Stomach (tissue), 9 donors: ENCODE measurements around the gene ANKRD34A. TPM values are rescaled to one million over a fixed set of nuclear protein-coding genes. Genes with fewer than 3 reads are reported as not detected.

Experiments
- DNase-seq, 2 donors: peaks; one replicate each; pipeline versions ENCODE4 v3.0.0 to v3.0.0-alpha.2; 2013 to 2019
- H3K27ac ChIP-seq, 5 donors: fragments of 200-600 bp in 4 of 5; sonication (generic) in 4 of 5; one replicate each; pipeline ENCODE4 v1.5.1; 2013 to 2019; ENCODE audit warnings: mild to moderate bottlenecking in 1 of 5, moderate library complexity in 1 of 5
- H3K27me3 ChIP-seq, 3 donors: fragments of 200-600 bp; sonication (generic); one replicate each; pipeline ENCODE4 v1.5.1; 2017 to 2019; ENCODE audit warnings: mixed run types in 1 of 3
- H3K36me3 ChIP-seq, 4 donors: fragments of 200-600 bp; sonication (generic); 1 replicate in 3 of 4; 2 replicates in 1 of 4; pipeline ENCODE4 v1.5.1; 2016 to 2019
- H3K4me1 ChIP-seq, 4 donors: fragments of 200-600 bp; sonication (generic); one replicate each; pipeline ENCODE4 v1.5.1; 2016 to 2019
- H3K4me3 ChIP-seq, 4 donors: fragments of 200-600 bp; sonication (generic) in 3 of 4; one replicate each; pipeline ENCODE4 v1.5.1; 2016 to 2019; ENCODE audit warnings: mild to moderate bottlenecking in 1 of 4
- H3K9me3 ChIP-seq, 4 donors: fragments of 200-600 bp; sonication (generic); one replicate each; pipeline ENCODE4 v1.5.1; 2016 to 2019
- EP300 ChIP-seq: sonication (generic); formaldehyde crosslinking; IDR thresholded peaks from one replicate; pipeline ENCODE4 v1.6.1; 2017; ENCODE audit warnings: antibody characterized with exemption
- POLR2A ChIP-seq, 4 donors: fragments of 450-650 bp; IDR thresholded peaks; one replicate each; pipeline ENCODE4 v1.6.1; 2016; ENCODE audit warnings: antibody characterized with exemption in 4 of 4, control low read depth in 2 of 4, mild to moderate bottlenecking in 1 of 4, moderate library complexity in 1 of 4
- POLR2AphosphoS5 ChIP-seq, 3 donors: sonication (generic); formaldehyde crosslinking; IDR thresholded peaks; one replicate each; pipeline ENCODE4 v1.6.1; 2016; ENCODE audit warnings: antibody characterized with exemption in 3 of 3
- WGBS, 5 donors: extraction: QIAGEN DNeasy Blood & Tissue Kit in 3 of 5; methylation state at CpG; one replicate each; pipeline versions ENCODE4 v1.1.5 to v1.1.7; 2013 to 2018; 5-methylcytosine and 5-hydroxymethylcytosine counted together
- intact Hi-C: fragments of 100-400 bp; cut with DNase I; formaldehyde crosslinking; loops from one replicate; pipeline ENCODE4 v1.15.1; 2023; ENCODE audit warnings: low total_unique reads
- polyA plus RNA-seq, 3 donors: library from polyadenylated mRNA; stranded (reverse); fragments of 200-250 nt; gene quantifications; one replicate each; pipeline ENCODE4 v1.2.3, GENCODE V29; 2013
- total RNA-seq, 5 donors: library from RNA; depleted of rRNA; stranded (reverse); fragments of >200 nt; gene quantifications; one replicate each; pipeline versions ENCODE4 v1.1.0 to v1.2.3, GENCODE V29; 2014 to 2016
- TF ChIP-seq, protein P1 (sequence below), 7 experiments: fragments of 450-650 bp in 4 of 7; fragments of 200-600 bp in 3 of 7; sonication (generic) in 3 of 7; IDR thresholded peaks; one replicate each; pipeline ENCODE4 v1.5.1; 2016 to 2019; ENCODE audit warnings: antibody characterized with exemption in 7 of 7, control low read depth in 2 of 7, mild to moderate bottlenecking in 1 of 7
- donor health status: healthy with polysubstance abuse.
- donor health status: Bipolar disorder and iron deficiency.
- donor health status: healthy.

ANKRD34A gene
- total and polyA plus RNA-seq, 8 donors, result 0.19 to 2.6 (median 0.73) TPM; not detected in 3

DNA sequence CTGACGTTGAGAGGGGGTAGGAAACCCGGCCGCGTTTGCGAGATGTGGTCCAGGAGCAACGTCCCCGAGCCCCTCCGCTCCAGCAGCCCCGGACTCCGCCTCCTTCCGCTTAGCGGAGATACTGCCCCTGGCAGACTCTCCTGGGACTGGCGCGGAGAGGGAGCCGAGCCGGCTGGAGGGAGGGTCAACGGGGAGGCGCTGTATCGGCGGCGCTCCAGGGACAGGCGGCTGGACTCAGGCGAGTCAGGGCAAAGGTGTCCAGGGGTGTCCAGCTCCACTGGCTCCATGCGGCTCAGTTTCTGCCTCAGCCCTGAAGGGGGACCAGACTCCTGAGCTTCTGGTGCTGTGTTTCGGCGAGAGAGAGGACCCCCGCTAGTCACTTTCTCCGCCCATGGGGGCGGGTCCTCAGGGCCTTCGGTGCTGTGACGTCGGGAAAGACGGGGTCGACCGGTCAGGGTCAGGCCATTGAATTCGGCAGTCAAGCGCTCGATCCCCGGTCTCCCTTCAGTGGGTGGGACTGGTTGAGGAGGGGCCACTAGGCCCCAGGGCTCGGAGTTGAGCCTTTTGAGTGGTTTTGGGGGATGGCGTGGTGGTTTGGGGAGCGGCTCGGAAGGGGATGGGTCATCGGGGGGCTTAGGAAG, 3.8 kb downstream of the ANKRD34A start:
- intact Hi-C loops, result no loop called here
- H3K27me3 ChIP-seq, result peaks cover 0 to 14% (median 8%) of the 10 kb centered on the region in 3 donors
- peak overlapping the region; percentile 73 to 99 (median 91) for H3K27ac ChIP-seq
- TF ChIP-seq EP300 (no peak), POLR2AphosphoS5 (IDR thresholded peaks at IDR 0.05) (peak; percentile 57 to 79 (median 57)), POLR2A (IDR thresholded peaks at IDR 0.05) (peak in 1 of 4 donors; percentile 30)
- TF ChIP-seq, protein P1, sequence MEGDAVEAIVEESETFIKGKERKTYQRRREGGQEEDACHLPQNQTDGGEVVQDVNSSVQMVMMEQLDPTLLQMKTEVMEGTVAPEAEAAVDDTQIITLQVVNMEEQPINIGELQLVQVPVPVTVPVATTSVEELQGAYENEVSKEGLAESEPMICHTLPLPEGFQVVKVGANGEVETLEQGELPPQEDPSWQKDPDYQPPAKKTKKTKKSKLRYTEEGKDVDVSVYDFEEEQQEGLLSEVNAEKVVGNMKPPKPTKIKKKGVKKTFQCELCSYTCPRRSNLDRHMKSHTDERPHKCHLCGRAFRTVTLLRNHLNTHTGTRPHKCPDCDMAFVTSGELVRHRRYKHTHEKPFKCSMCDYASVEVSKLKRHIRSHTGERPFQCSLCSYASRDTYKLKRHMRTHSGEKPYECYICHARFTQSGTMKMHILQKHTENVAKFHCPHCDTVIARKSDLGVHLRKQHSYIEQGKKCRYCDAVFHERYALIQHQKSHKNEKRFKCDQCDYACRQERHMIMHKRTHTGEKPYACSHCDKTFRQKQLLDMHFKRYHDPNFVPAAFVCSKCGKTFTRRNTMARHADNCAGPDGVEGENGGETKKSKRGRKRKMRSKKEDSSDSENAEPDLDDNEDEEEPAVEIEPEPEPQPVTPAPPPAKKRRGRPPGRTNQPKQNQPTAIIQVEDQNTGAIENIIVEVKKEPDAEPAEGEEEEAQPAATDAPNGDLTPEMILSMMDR (IDR thresholded peaks at IDR 0.05), result peak in 1 of 7 experiments; percentile 14
- H3K9me3 ChIP-seq, result no peaks in the 10 kb centered on the region
- DNase-seq, result peak; percentile 70 to 91
- H3K4me3 ChIP-seq, result peak overlapping the region; percentile 52 to 65 (median 59)
- no peaks in the 10 kb centered on the region for H3K36me3 ChIP-seq
- peaks cover 30 to 85% (median 75%) of the 10 kb centered on the region in 4 donors for H3K4me1 ChIP-seq
- WGBS, 5 donors, result 0 to 1% (median 1%) methylated on average over 22 to 44 of the region's 44 CpGs

GRCh38 chr1:145959957-145960467, 4.4 kb downstream of the ANKRD34A start:
- 8 to 12% (median 10%) methylated on average over 5 to 12 of the region's 12 CpGs for WGBS, 5 donors
- Histone ChIP-seq H3K4me3 (peak overlapping the region; percentile 52 to 65 (median 59)), H3K27ac (peak overlapping the region; percentile 73 to 99 (median 91)), H3K27me3 (peaks cover 0 to 14% (median 8%) of the 10 kb centered on the region in 3 donors), H3K36me3 (no peaks in the 10 kb centered on the region), H3K9me3 (no peaks in the 10 kb centered on the region), H3K4me1 (peaks cover 34 to 85% (median 75%) of the 10 kb centered on the region in 4 donors)
- no peak for DNase-seq
- TF ChIP-seq, protein P1 (IDR thresholded peaks at IDR 0.05), result no peak
- TF ChIP-seq EP300 (no peak), POLR2A (IDR thresholded peaks at IDR 0.05) (no peak), POLR2AphosphoS5 (IDR thresholded peaks at IDR 0.05) (no peak)
- intact Hi-C loops, result no loop called here

- Histone ChIP-seq H3K9me3 (no peaks in the 10 kb centered on the region), H3K27me3 (peaks cover 0 to 14% (median 8%) of the 10 kb centered on the region in 3 donors), H3K4me3 (no peak overlapping the region), H3K27ac (peak overlapping the region in 4 of 5 donors; percentile 82 to 99 (median 92)), H3K4me1 (peaks cover 41 to 89% (median 81%) of the 10 kb centered on the region in 4 donors), H3K36me3 (no peaks in the 10 kb centered on the region)
- no peak for DNase-seq
- intact Hi-C loops, result no loop called here
- TF ChIP-seq POLR2AphosphoS5 (IDR thresholded peaks at IDR 0.05) (no peak), POLR2A (IDR thresholded peaks at IDR 0.05) (no peak), EP300 (no peak)
- TF ChIP-seq, protein P1 (IDR thresholded peaks at IDR 0.05), result no peak
Observed at GRCh38 chr1:145959333-145959732, 5.0 kb downstream of the ANKRD34A start.

DNA sequence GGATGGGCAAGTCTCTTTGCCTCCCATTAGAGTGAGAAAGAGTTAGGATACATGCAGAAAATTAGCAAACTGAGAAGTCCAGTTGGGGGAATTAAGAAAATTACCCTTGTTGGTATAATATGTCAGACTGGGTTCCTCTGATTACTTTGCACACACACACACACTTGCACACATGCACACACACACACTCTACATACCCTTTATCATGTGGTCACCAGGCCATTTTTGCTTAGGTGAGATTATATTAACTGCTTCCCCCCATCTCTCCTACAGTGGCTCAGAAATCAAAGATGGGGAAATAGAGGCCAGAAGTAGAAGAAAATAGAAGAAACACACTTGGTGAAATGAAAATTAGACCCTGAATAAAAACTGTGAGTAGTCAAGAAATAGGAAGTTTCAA, 5.6 kb downstream of the ANKRD34A start:
- H3K9me3 ChIP-seq, result no peaks in the 10 kb centered on the region
- no peak for DNase-seq
- no peak overlapping the region for H3K4me3 ChIP-seq
- intact Hi-C loops, result no loop called here
- H3K4me1 ChIP-seq, result peaks cover 39 to 90% (median 80%) of the 10 kb centered on the region in 4 donors
- H3K27ac ChIP-seq, result peak overlapping the region in 4 of 5 donors; percentile 92 to 99 (median 96)
- no peaks in the 10 kb centered on the region for H3K36me3 ChIP-seq
- TF ChIP-seq, protein P1 (IDR thresholded peaks at IDR 0.05), result no peak
- TF ChIP-seq POLR2AphosphoS5 (IDR thresholded peaks at IDR 0.05) (no peak), POLR2A (IDR thresholded peaks at IDR 0.05) (no peak), EP300 (no peak)
- peaks cover 0 to 14% (median 8%) of the 10 kb centered on the region in 3 donors for H3K27me3 ChIP-seq
